Measurements from ENCODE around the gene EXD2. TPM values are rescaled to one million over a fixed set of nuclear protein-coding genes. Genes with fewer than 3 reads are reported as not detected.
"Not testable (repeated sequence)": the region's sequence is repeated elsewhere in the genome, so short reads cannot be mapped to it uniquely, and the experiment has no call there.

EXD2 gene
- total RNA-seq, 1 experiment from 2014 or later: 13.0 TPM

- in situ Hi-C loops (cut with HindIII; ENCODE audit: low pct_unique_long_range_greater_than_20kb, low sequenced_read_pairs): no loop called here
- no peak for DNase-seq (ENCODE audit: low read depth)
Observed at GRCh38 chr14:69288011-69288771, 96.9 kb downstream of the EXD2 start.

- in situ Hi-C loops (cut with HindIII; ENCODE audit: low pct_unique_long_range_greater_than_20kb, low sequenced_read_pairs): no loop called here
Observed at GRCh38 chr14:69288956-69289705, 97.8 kb downstream of the EXD2 start.

GRCh38 chr14:69289811-69290520 lies 98.7 kb downstream of the EXD2 start:
- no peak for DNase-seq (ENCODE audit: low read depth)
- in situ Hi-C loops (cut with HindIII; ENCODE audit: low pct_unique_long_range_greater_than_20kb, low sequenced_read_pairs): no loop called here

More at GRCh38 chr14:69288956-69289705, 97.8 kb downstream of the EXD2 start:
- DNase-seq (ENCODE audit: low read depth): no peak

GRCh38 chr14:69290881-69291280 lies 99.6 kb downstream of the EXD2 start:
- in situ Hi-C loops (cut with HindIII; ENCODE audit: low pct_unique_long_range_greater_than_20kb, low sequenced_read_pairs); DNase-seq (ENCODE audit: low read depth): not testable (repeated sequence)

GRCh38 chr14:69291396-69291795 lies 100.1 kb downstream of the EXD2 start:
- in situ Hi-C loops (cut with HindIII; ENCODE audit: low pct_unique_long_range_greater_than_20kb, low sequenced_read_pairs): no loop called here
- no peak for DNase-seq (ENCODE audit: low read depth)

- in situ Hi-C loops (cut with HindIII; ENCODE audit: low pct_unique_long_range_greater_than_20kb, low sequenced_read_pairs): no loop called here
- peak; percentile 17 for DNase-seq (ENCODE audit: low read depth)
Observed at GRCh38 chr14:69291891-69292561, 100.7 kb downstream of the EXD2 start.

Other genes starting within 250 kb of the EXD2 start
- gene ACTN1, start 212.2 kb upstream of the EXD2 start, total RNA-seq (2014; rRNA removed; shearing (Covaris generic); ENCODE audit: low replicate concordance): 53.5 and 57.0 TPM in 2 replicates
- 7.8 and 9.0 TPM in 2 replicates for gene DCAF5, start 38.4 kb upstream of the EXD2 start, total RNA-seq (2014; rRNA removed; shearing (Covaris generic); ENCODE audit: low replicate concordance)
- not detected in 2 replicates for gene GALNT16, start 68.7 kb downstream of the EXD2 start, total RNA-seq (2014; rRNA removed; shearing (Covaris generic); ENCODE audit: low replicate concordance)
- 173 and 187 TPM in 2 replicates for gene ERH, start 206.8 kb downstream of the EXD2 start, total RNA-seq (2014; rRNA removed; shearing (Covaris generic); ENCODE audit: low replicate concordance)
- gene SLC39A9, start 207.2 kb downstream of the EXD2 start, total RNA-seq (2014; rRNA removed; shearing (Covaris generic); ENCODE audit: low replicate concordance): 56.4 and 75.9 TPM in 2 replicates

Measured in Caki2 (cell line).